OCI-LY7 (cell line): ENCODE measurements around the gene AUTS2.

Source experiments
- EZH2phosphoT487 ChIP-seq: fragments of 200-600 bp; sonication (generic); IDR thresholded peaks from 2 replicates; pipeline ENCODE4 v1.6.1; 2018; ENCODE audit warnings: low read depth, borderline replicate concordance, mild to moderate bottlenecking, mixed run types, antibody characterized with exemption, low read length, moderate library complexity, mixed read lengths
- TF ChIP-seq, protein P1 (sequence below): fragments of 200-600 bp; sonication (generic); conservative IDR thresholded peaks from 2 replicates; pipeline ENCODE4 v1.5.1; 2014; ENCODE audit warnings: mild to moderate bottlenecking, antibody characterized with exemption, low read length, moderate library complexity, mixed read lengths

GRCh38 chr7:70353330-70353945 lies 755.2 kb downstream of the AUTS2 start:
- TF ChIP-seq, protein P1, sequence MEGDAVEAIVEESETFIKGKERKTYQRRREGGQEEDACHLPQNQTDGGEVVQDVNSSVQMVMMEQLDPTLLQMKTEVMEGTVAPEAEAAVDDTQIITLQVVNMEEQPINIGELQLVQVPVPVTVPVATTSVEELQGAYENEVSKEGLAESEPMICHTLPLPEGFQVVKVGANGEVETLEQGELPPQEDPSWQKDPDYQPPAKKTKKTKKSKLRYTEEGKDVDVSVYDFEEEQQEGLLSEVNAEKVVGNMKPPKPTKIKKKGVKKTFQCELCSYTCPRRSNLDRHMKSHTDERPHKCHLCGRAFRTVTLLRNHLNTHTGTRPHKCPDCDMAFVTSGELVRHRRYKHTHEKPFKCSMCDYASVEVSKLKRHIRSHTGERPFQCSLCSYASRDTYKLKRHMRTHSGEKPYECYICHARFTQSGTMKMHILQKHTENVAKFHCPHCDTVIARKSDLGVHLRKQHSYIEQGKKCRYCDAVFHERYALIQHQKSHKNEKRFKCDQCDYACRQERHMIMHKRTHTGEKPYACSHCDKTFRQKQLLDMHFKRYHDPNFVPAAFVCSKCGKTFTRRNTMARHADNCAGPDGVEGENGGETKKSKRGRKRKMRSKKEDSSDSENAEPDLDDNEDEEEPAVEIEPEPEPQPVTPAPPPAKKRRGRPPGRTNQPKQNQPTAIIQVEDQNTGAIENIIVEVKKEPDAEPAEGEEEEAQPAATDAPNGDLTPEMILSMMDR, result no peak
- TF ChIP-seq EZH2phosphoT487, result no peak
